Neural progenitor cell (in vitro differentiated cells): ENCODE results near the gene KPNA5.

Experiments
- EZH2 ChIP-seq: fragments of 200-600 bp; sonication (generic); IDR thresholded peaks from 2 replicates; pipeline ENCODE4 v1.6.1; 2017; ENCODE audit warnings: antibody characterized with exemption, mild to moderate bottlenecking, moderate library complexity
- EZH2phosphoT487 ChIP-seq: fragments of 200-600 bp; sonication (generic); IDR thresholded peaks from 2 replicates; pipeline ENCODE4 v1.6.1; 2017; ENCODE audit warnings: antibody characterized with exemption
- TF ChIP-seq, protein P1 (sequence below): fragments of 200-600 bp; sonication (generic); IDR thresholded peaks from 2 replicates; pipeline ENCODE4 v1.5.1; 2017; ENCODE audit warnings: antibody characterized with exemption, mild to moderate bottlenecking

- TF ChIP-seq, protein P1, sequence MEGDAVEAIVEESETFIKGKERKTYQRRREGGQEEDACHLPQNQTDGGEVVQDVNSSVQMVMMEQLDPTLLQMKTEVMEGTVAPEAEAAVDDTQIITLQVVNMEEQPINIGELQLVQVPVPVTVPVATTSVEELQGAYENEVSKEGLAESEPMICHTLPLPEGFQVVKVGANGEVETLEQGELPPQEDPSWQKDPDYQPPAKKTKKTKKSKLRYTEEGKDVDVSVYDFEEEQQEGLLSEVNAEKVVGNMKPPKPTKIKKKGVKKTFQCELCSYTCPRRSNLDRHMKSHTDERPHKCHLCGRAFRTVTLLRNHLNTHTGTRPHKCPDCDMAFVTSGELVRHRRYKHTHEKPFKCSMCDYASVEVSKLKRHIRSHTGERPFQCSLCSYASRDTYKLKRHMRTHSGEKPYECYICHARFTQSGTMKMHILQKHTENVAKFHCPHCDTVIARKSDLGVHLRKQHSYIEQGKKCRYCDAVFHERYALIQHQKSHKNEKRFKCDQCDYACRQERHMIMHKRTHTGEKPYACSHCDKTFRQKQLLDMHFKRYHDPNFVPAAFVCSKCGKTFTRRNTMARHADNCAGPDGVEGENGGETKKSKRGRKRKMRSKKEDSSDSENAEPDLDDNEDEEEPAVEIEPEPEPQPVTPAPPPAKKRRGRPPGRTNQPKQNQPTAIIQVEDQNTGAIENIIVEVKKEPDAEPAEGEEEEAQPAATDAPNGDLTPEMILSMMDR, result no peak
- TF ChIP-seq EZH2 (no peak), EZH2phosphoT487 (no peak)
Observed at GRCh38 chr6:116695401-116695800, 14.4 kb downstream of the KPNA5 start.
